Suprapubic skin (tissue), 4 donors: Measurements from ENCODE around the gene KRT77. TPM values are rescaled to one million over a fixed set of nuclear protein-coding genes. Genes with fewer than 3 reads are reported as not detected.

Source experiments
- DNase-seq, 2 donors: peaks; one replicate each; pipeline ENCODE4 v3.0.0-alpha.2; 2019; ENCODE audit warnings: low spot score in 2 of 2
- H3K27ac ChIP-seq: fragments of 200-600 bp; sonication (generic); one replicate; pipeline ENCODE4 v1.5.1; 2019
- H3K27me3 ChIP-seq: fragments of 200-600 bp; sonication (generic); one replicate; pipeline ENCODE4 v1.5.1; 2019
- H3K36me3 ChIP-seq: fragments of 200-600 bp; sonication (generic); one replicate; pipeline ENCODE4 v1.5.1; 2019
- H3K4me1 ChIP-seq: fragments of 200-600 bp; sonication (generic); one replicate; pipeline ENCODE4 v1.5.1; 2019
- H3K4me3 ChIP-seq: fragments of 200-600 bp; sonication (generic); one replicate; pipeline ENCODE4 v1.5.1; 2019; ENCODE audit warnings: mild to moderate bottlenecking
- H3K9me3 ChIP-seq: fragments of 200-600 bp; sonication (generic); one replicate; pipeline ENCODE4 v1.5.1; 2019
- EP300 ChIP-seq: sonication (generic); formaldehyde crosslinking; IDR thresholded peaks from one replicate; pipeline ENCODE4 v1.6.1; 2017; ENCODE audit warnings: antibody characterized with exemption
- POLR2A ChIP-seq, 2 donors: fragments of 450-650 bp; IDR thresholded peaks; one replicate each; pipeline ENCODE4 v1.6.1; 2017; ENCODE audit warnings: antibody characterized with exemption in 2 of 2, mild to moderate bottlenecking in 2 of 2, moderate library complexity in 2 of 2
- POLR2AphosphoS5 ChIP-seq, 3 donors: sonication (generic); formaldehyde crosslinking; IDR thresholded peaks; one replicate each; pipeline ENCODE4 v1.6.1; 2017; ENCODE audit warnings: antibody characterized with exemption in 3 of 3
- WGBS: methylation state at CpG from one replicate; pipeline ENCODE4 v1.1.5; 2018; 5-methylcytosine and 5-hydroxymethylcytosine counted together
- total RNA-seq, 4 donors: library from RNA; depleted of rRNA; stranded (reverse); fragments of >200 nt; gene quantifications; one replicate each; pipeline ENCODE4 v1.1.0, GENCODE V29; 2016
- TF ChIP-seq, protein P1 (sequence below), 2 donors: fragments of 200-600 bp in 1 of 2; fragments of 450-650 bp in 1 of 2; sonication (generic) in 1 of 2; IDR thresholded peaks; one replicate each; pipeline ENCODE4 v1.5.1; 2016 to 2019; ENCODE audit warnings: antibody characterized with exemption in 2 of 2, mild to moderate bottlenecking in 1 of 2, moderate library complexity in 1 of 2

KRT77 gene
- total RNA-seq, 4 donors from 2014 or later = 146 to 424 (median 275) TPM

DNA sequence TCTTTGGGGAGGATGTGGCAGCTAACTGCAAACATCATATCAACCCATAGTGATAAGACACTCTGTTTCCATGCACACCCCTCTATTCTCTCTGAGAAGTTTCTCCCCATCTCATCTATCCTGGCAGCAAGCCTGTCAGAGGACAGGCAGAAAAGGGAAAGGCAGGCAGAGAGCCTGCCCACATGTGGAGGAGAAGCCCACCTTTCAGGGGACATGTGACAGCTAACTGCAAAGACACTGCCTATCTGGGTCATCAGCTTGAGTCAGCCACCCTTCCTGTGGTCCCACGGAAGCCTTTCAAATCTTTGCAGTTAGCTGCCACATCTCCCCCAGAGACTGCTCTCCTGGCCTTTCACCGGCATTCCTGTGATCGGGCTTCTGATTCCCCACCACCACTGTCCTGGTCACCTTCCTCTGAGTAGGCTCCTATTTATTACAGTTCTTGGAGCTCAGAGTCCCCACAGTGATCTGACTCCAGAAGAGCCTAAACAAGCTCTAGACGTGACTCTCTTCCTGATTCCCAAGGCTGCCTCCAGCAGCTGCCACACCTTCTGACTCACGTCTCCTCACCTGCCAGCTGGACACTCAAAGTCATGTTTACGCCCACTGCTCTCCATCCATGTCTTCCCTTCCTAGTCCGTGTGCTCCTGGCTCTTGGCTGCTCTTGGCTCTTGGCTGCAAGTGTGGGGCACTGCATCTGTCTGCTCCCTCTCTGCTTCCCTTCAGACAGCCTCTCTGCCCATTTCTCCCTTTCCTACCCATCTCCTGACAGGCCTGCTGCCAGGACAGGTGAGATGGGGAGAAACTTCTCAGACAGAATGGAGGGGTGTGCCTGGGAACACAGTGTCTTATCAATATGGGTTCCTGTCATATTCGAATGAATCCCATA is 15.6 kb downstream of the KRT77 start:
- 55% methylated on average over 8 of the region's 8 CpGs for WGBS
- no peak for DNase-seq
- Histone ChIP-seq H3K9me3 (no peaks in the 10 kb centered on the region), H3K36me3 (no peaks in the 10 kb centered on the region), H3K27me3 (peaks cover 6% of the 10 kb centered on the region), H3K4me1 (peaks cover 60% of the 10 kb centered on the region), H3K27ac (peak overlapping the region; percentile 91), H3K4me3 (peak overlapping the region; percentile 19)
- no peak for TF ChIP-seq EP300
- no peak for TF ChIP-seq POLR2AphosphoS5 (IDR thresholded peaks at IDR 0.05)
- TF ChIP-seq, protein P1, sequence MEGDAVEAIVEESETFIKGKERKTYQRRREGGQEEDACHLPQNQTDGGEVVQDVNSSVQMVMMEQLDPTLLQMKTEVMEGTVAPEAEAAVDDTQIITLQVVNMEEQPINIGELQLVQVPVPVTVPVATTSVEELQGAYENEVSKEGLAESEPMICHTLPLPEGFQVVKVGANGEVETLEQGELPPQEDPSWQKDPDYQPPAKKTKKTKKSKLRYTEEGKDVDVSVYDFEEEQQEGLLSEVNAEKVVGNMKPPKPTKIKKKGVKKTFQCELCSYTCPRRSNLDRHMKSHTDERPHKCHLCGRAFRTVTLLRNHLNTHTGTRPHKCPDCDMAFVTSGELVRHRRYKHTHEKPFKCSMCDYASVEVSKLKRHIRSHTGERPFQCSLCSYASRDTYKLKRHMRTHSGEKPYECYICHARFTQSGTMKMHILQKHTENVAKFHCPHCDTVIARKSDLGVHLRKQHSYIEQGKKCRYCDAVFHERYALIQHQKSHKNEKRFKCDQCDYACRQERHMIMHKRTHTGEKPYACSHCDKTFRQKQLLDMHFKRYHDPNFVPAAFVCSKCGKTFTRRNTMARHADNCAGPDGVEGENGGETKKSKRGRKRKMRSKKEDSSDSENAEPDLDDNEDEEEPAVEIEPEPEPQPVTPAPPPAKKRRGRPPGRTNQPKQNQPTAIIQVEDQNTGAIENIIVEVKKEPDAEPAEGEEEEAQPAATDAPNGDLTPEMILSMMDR (IDR thresholded peaks at IDR 0.05) = no peak
- TF ChIP-seq POLR2A (IDR thresholded peaks at IDR 0.05) = no peak

DNA sequence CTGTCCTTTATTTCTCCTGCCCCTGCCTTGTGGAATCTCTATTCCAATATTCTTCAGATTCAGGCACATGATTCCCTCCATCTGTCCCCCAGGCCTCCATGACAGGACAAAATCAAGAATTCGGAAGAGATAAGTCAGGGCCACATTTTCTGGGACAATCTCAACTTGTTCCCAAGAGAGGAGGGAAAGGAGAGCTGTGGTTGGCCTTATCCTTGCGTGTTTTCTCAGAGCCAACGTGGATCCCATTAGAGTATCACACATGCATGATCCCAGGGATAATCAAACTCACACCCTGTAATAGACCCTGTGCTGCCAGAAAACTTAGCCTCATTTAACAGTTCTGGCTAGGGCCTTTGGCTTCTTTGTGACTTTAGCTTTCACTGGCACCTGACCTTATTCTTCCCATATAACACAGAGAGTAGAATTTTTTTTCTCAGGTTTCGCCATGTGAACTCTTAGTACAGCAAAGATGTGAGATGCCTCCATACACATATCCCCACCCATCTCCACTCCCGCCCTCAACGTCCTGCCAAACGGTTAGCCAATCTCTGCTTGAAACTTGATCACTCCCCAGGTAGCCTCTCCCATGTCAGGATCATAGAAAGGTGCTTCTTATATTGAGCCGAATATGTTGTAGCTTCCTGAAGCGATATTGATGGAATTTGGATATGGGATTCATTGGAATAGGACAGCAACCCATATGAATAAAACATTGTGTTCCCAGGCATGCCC is 16.4 kb downstream of the KRT77 start:
- Histone ChIP-seq H3K27ac (peak overlapping the region; percentile 91), H3K36me3 (no peaks in the 10 kb centered on the region), H3K4me3 (no peak overlapping the region), H3K4me1 (peaks cover 64% of the 10 kb centered on the region), H3K9me3 (no peaks in the 10 kb centered on the region), H3K27me3 (peaks cover 3% of the 10 kb centered on the region)
- TF ChIP-seq POLR2A (IDR thresholded peaks at IDR 0.05) = no peak
- no peak for TF ChIP-seq POLR2AphosphoS5 (IDR thresholded peaks at IDR 0.05)
- no peak for TF ChIP-seq EP300
- TF ChIP-seq, protein P1 (IDR thresholded peaks at IDR 0.05) = no peak
- no peak for DNase-seq
- 57% methylated on average over 9 of the region's 9 CpGs for WGBS

DNA sequence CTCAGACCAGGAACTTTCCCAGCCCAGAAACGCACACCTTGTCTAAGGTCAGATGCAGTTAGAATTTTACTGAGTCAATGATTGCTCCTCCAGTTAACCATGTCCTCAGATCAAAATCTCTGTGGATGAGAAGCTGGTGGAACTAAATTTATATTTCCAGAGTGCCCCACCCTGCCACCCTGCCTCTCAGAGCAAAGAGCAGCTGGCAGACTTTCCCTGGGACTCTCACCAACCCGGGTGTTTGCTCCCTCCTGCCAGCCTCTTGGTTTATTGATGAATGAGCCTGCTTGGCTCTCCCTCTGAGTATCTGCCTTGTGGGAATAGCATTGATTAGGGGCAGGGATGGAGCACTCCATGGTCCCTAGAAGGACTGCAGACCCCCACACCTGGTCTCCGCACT is 17.3 kb downstream of the KRT77 start:
- Histone ChIP-seq H3K4me3 (no peak overlapping the region), H3K36me3 (no peaks in the 10 kb centered on the region), H3K4me1 (peaks cover 68% of the 10 kb centered on the region), H3K27ac (peak overlapping the region; percentile 91), H3K27me3 (peaks cover 3% of the 10 kb centered on the region), H3K9me3 (no peaks in the 10 kb centered on the region)
- no peak for DNase-seq
- 38% methylated on average over 3 of the region's 3 CpGs for WGBS
- TF ChIP-seq POLR2A (IDR thresholded peaks at IDR 0.05) = no peak

DNA sequence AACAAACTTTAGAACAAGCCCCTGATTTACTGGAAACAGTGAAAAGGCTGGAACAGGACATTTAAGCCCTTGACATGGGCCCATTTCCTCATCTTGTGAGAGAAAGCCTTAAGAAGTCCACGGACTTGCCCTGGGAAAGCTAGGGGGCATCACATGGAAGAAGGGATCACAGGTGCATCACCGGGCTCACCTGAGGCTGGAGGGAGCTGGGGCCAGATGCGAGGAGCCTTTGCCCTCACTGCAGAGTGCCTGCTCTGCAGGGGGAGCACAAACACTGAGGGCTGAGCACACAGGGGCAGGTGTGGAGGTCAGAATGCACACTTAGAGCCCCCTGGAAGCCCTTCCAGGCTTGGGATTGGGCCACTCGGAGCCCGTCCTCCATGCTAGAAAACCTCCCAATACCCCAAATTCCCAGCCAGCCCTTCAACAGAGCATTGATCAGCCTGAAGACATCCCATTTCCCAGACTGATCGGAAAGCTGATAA is 17.9 kb downstream of the KRT77 start:
- H3K4me1 ChIP-seq = peaks cover 63% of the 10 kb centered on the region
- no peaks in the 10 kb centered on the region for H3K9me3 ChIP-seq
- peak overlapping the region; percentile 42 for H3K27ac ChIP-seq
- TF ChIP-seq, protein P1 (IDR thresholded peaks at IDR 0.05) = no peak
- TF ChIP-seq POLR2AphosphoS5 (IDR thresholded peaks at IDR 0.05) (no peak), EP300 (no peak), POLR2A (IDR thresholded peaks at IDR 0.05) (no peak)
- H3K36me3 ChIP-seq = no peaks in the 10 kb centered on the region
- WGBS = 77% methylated on average over 6 of the region's 6 CpGs
- peaks cover 1% of the 10 kb centered on the region for H3K27me3 ChIP-seq
- H3K4me3 ChIP-seq = no peak overlapping the region
- DNase-seq = no peak

DNA sequence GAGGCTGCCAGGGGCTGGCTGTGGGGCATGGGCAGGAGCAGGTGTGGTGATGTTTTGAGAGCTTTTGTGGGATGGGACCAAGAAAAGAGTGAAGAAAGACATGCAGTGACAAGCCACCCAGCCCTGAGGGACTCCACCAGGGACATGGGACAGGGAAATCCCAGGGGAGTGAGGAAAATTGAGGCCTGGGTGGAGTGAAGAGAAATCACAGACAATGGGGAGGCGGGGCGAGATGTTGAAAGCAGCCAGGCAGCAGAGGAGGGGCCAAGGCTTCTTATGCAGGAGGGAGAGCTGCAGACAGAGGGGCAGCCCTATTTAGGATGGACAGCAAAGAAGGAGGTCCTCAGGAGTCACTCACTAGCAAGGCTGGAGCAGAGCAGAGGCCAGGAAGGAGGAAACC is 18.9 kb downstream of the KRT77 start:
- Histone ChIP-seq H3K27ac (peak overlapping the region; percentile 60), H3K36me3 (no peaks in the 10 kb centered on the region), H3K27me3 (peaks cover 4% of the 10 kb centered on the region), H3K4me3 (no peak overlapping the region), H3K4me1 (peaks cover 61% of the 10 kb centered on the region), H3K9me3 (no peaks in the 10 kb centered on the region)
- no peak for DNase-seq
- WGBS = 65% methylated on average over 2 of the region's 2 CpGs
- TF ChIP-seq POLR2AphosphoS5 (IDR thresholded peaks at IDR 0.05) = no peak
- TF ChIP-seq EP300 = no peak
- TF ChIP-seq POLR2A (IDR thresholded peaks at IDR 0.05) = no peak
- TF ChIP-seq, protein P1 (IDR thresholded peaks at IDR 0.05) = no peak
